IPS DF 19.7 (cell line): Measurements from ENCODE around the gene INHA.

ENCODE experiments used
- DNase-seq: peaks from one replicate; pipeline ENCODE4 v3.0.0-alpha.2; 2013; ENCODE audit warnings: low read depth, low spot score

INHA gene

GRCh38 chr2:219557791-219558785, 14.0 kb upstream of the INHA start:
- DNase-seq = no peak

GRCh38 chr2:219559156-219559915, 12.8 kb upstream of the INHA start:
- no peak for DNase-seq

- no peak for DNase-seq
Measured at GRCh38 chr2:219560037-219560892, 11.8 kb upstream of the INHA start.

GRCh38 chr2:219560893-219561178, 11.3 kb upstream of the INHA start:
- DNase-seq = no peak

GRCh38 chr2:219561179-219562048, 10.7 kb upstream of the INHA start:
- no peak for DNase-seq

- no peak for DNase-seq
Measured at GRCh38 chr2:219562049-219563020, 9.8 kb upstream of the INHA start.

- DNase-seq = no peak
Measured at GRCh38 chr2:219563271-219563928, 8.7 kb upstream of the INHA start.

- DNase-seq = peak; percentile 84
Measured at GRCh38 chr2:219565130-219566080, 6.7 kb upstream of the INHA start.

- DNase-seq = no peak
Measured at GRCh38 chr2:219566640-219567039, 5.5 kb upstream of the INHA start.

GRCh38 chr2:219567131-219567530, 5.0 kb upstream of the INHA start:
- no peak for DNase-seq

GRCh38 chr2:219567791-219568361, 4.2 kb upstream of the INHA start:
- no peak for DNase-seq

- no peak for DNase-seq
Measured at GRCh38 chr2:219569041-219569440, 3.1 kb upstream of the INHA start.

- no peak for DNase-seq
Measured at GRCh38 chr2:219569635-219570034, 2.5 kb upstream of the INHA start.

- no peak for DNase-seq
Measured at GRCh38 chr2:219570194-219570923, 1.8 kb upstream of the INHA start.

GRCh38 chr2:219570924-219571310, 1.2 kb upstream of the INHA start:
- DNase-seq = no peak

GRCh38 chr2:219571311-219572236, 536 bp upstream of the INHA start, which contains the start of gene OBSL1:
Gene OBSL1 (minus strand): TSS chr2:219571539. CDS start chr2:219571232, 307 bp downstream.
- DNase-seq = no peak
